Measurements from ENCODE around the gene NCEH1.

NCEH1 gene

DNA sequence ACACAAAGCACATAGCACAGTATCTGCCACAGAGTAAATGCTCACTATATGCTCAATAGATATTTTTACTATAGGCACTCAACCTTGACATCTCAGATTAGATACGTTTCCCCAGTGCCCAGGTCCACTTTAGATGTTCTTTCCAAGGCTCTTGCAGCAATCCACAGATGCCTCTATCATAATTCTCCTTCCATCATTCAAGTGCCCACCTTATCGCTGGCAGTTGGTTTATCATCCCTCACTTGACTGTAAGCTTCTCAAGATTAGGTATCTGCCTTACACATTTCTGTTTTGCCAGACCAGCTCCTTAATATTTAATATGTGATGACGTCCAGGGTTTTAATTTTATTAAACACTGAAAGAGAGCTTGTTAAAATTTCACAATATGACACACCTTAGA, 8.6 kb downstream of the NCEH1 start:
- no peak for TF ChIP-seq CTCF (IDR thresholded peaks at IDR 0.05; ENCODE audit: poor library complexity, severe bottlenecking)
- H3K36me3 ChIP-seq (ENCODE audit: low read depth) = no peaks in the 10 kb centered on the region; the same call in 1 of the 2 replicates
- ATAC-seq (ENCODE audit: low read depth) = no peak
- no peaks in the 10 kb centered on the region for H3K9me3 ChIP-seq (ENCODE audit: severe bottlenecking)
- no peak overlapping the region for H3K4me3 ChIP-seq (ENCODE audit: severe bottlenecking)
- no peaks in the 10 kb centered on the region for H3K4me1 ChIP-seq (ENCODE audit: insufficient read depth, poor library complexity, severe bottlenecking)
- H3K27me3 ChIP-seq (ENCODE audit: insufficient read depth, poor library complexity, severe bottlenecking) = no peaks in the 10 kb centered on the region
- no peak overlapping the region for H3K27ac ChIP-seq (ENCODE audit: poor library complexity, severe bottlenecking)
- DNase-seq (ENCODE audit: low spot score) = no peak

DNA sequence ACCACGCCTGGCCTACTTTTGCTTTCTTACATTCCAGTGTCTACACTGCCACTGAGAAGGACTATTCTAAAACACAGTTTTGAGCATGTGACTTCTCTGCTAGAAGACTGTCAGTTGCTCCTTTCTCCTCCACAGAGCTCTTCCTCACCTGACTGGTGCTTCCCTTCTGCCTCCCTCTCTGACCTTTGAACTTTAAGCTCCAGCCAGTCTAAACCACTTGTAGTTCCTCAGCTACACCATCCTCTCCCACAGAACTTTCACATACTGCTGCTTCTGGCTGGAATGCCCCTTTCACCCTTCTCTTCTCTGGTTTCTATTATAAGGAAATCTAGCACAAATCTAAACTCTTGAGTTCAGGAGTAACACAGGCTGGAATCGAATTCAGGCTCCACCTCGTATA, 9.1 kb downstream of the NCEH1 start:
- Histone ChIP-seq H3K4me1 (ENCODE audit: insufficient read depth, poor library complexity, severe bottlenecking) (no peaks in the 10 kb centered on the region), H3K4me3 (ENCODE audit: severe bottlenecking) (no peak overlapping the region), H3K9me3 (ENCODE audit: severe bottlenecking) (no peaks in the 10 kb centered on the region), H3K27ac (ENCODE audit: poor library complexity, severe bottlenecking) (no peak overlapping the region), H3K36me3 (ENCODE audit: low read depth) (no peaks in the 10 kb centered on the region; the same call in 1 of the 2 replicates), H3K27me3 (ENCODE audit: insufficient read depth, poor library complexity, severe bottlenecking) (no peaks in the 10 kb centered on the region)
- TF ChIP-seq CTCF (IDR thresholded peaks at IDR 0.05; ENCODE audit: poor library complexity, severe bottlenecking) = no peak
- ATAC-seq (ENCODE audit: low read depth) (no peak), DNase-seq (ENCODE audit: low spot score) (no peak)

DNA sequence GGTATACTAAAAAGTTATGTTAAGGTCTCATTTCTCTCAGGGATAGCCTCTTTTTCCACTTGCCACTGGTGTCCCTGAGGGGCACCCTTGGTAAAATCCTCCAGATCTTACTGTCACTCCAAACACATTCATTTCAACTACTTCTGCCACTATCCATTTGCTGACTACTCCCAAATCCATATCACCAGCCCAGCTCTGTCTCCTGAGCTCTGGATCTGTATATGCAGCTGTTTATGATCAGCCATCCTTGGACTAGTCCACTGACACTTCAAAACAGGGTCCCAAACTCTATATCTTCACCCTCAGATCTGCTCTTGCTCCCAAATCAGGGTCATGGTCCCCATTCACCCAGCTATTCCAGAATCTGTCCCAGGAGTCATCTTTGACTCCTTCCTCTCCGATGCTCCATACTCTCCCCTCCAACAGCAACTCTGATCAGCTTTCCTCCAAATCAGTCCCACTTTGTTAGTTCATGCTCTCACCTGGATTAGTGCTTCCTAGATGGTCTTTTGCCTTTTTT, 9.9 kb downstream of the NCEH1 start:
- peaks cover 7% of the 10 kb centered on the region for H3K4me1 ChIP-seq (ENCODE audit: insufficient read depth, poor library complexity, severe bottlenecking)
- H3K9me3 ChIP-seq (ENCODE audit: severe bottlenecking) = no peaks in the 10 kb centered on the region
- DNase-seq (ENCODE audit: low spot score) (no peak), ATAC-seq (ENCODE audit: low read depth) (no peak)
- TF ChIP-seq CTCF (IDR thresholded peaks at IDR 0.05; ENCODE audit: poor library complexity, severe bottlenecking) = no peak
- H3K36me3 ChIP-seq (ENCODE audit: low read depth) = no peaks in the 10 kb centered on the region; the same call in 1 of the 2 replicates
- H3K27ac ChIP-seq (ENCODE audit: poor library complexity, severe bottlenecking) = no peak overlapping the region
- H3K27me3 ChIP-seq (ENCODE audit: insufficient read depth, poor library complexity, severe bottlenecking) = no peaks in the 10 kb centered on the region
- no peak overlapping the region for H3K4me3 ChIP-seq (ENCODE audit: severe bottlenecking)

GRCh38 chr3:172700256-172700655, 10.6 kb downstream of the NCEH1 start:
- Histone ChIP-seq H3K4me1 (ENCODE audit: insufficient read depth, poor library complexity, severe bottlenecking) (peaks cover 8% of the 10 kb centered on the region), H3K9me3 (ENCODE audit: severe bottlenecking) (no peaks in the 10 kb centered on the region), H3K27me3 (ENCODE audit: insufficient read depth, poor library complexity, severe bottlenecking) (no peaks in the 10 kb centered on the region), H3K36me3 (ENCODE audit: low read depth) (no peaks in the 10 kb centered on the region; the same call in 1 of the 2 replicates), H3K27ac (ENCODE audit: poor library complexity, severe bottlenecking) (no peak overlapping the region), H3K4me3 (ENCODE audit: severe bottlenecking) (no peak overlapping the region)
- DNase-seq (ENCODE audit: low spot score) = no peak
- ATAC-seq (ENCODE audit: low read depth) = no peak
- no peak for TF ChIP-seq CTCF (IDR thresholded peaks at IDR 0.05; ENCODE audit: poor library complexity, severe bottlenecking)

DNA sequence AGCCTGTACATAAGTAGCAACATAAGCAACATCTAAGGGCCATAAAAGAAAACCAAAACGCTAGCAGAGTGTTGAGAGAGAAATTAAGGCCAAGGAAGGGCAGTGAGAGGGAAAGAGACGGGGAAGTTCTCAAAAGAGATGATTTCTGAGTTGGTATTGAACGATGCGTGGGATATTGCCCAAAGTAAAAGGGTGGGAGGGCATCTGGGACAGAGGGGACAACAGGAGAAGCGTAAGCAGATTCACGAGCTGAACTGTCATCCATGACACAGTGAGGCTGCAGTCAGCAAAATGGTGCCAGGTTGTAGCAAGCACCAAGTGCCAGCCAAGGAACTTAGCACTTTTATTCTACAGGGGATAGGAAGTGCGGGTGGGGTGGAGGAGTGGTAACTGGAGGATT, 11.8 kb downstream of the NCEH1 start:
- Histone ChIP-seq H3K4me1 (ENCODE audit: insufficient read depth, poor library complexity, severe bottlenecking) (peaks cover 8% of the 10 kb centered on the region), H3K27ac (ENCODE audit: poor library complexity, severe bottlenecking) (no peak overlapping the region)

More for the DNA sequence above, 11.8 kb downstream of the NCEH1 start:
- H3K27me3 ChIP-seq (ENCODE audit: insufficient read depth, poor library complexity, severe bottlenecking) = no peaks in the 10 kb centered on the region
- H3K4me3 ChIP-seq (ENCODE audit: severe bottlenecking) = no peak overlapping the region
- DNase-seq (ENCODE audit: low spot score) (no peak), ATAC-seq (ENCODE audit: low read depth) (no peak)
- no peak for TF ChIP-seq CTCF (IDR thresholded peaks at IDR 0.05; ENCODE audit: poor library complexity, severe bottlenecking)
- no peaks in the 10 kb centered on the region for H3K9me3 ChIP-seq (ENCODE audit: severe bottlenecking)
- H3K36me3 ChIP-seq (ENCODE audit: low read depth) = no peaks in the 10 kb centered on the region; the same call in 1 of the 2 replicates
